Adipocyte (in vitro differentiated cells): Measurements from ENCODE around the gene PTPRN2.

Experiments
- DNase-seq: peaks from one replicate; pipeline ENCODE4 v3.0.0-alpha.2; 2015; ENCODE audit warnings: low read depth
- H3K27me3 ChIP-seq: replicated peaks from 2 replicates; pipeline ENCODE4 v1.7.0; 2013; ENCODE audit warnings: mild to moderate bottlenecking, low read length, moderate library complexity; ENCODE audit not compliant: control insufficient read depth, insufficient read depth
- H3K36me3 ChIP-seq: 2 replicates; pipeline ENCODE4 v1.7.0; 2013; ENCODE audit warnings: low read length, mild to moderate bottlenecking, moderate library complexity; ENCODE audit not compliant: control insufficient read depth, insufficient read depth, severe bottlenecking
- H3K4me1 ChIP-seq: 2 replicates; pipeline ENCODE4 v1.7.0; 2013; ENCODE audit warnings: mild to moderate bottlenecking, low read length, moderate library complexity; ENCODE audit not compliant: control insufficient read depth, insufficient read depth
- H3K4me3 ChIP-seq: 2 replicates; pipeline ENCODE4 v1.7.0; 2013; ENCODE audit warnings: mild to moderate bottlenecking, low read length, moderate library complexity
- H3K9ac ChIP-seq: 2 replicates; pipeline ENCODE4 v1.7.0; 2013; ENCODE audit warnings: mild to moderate bottlenecking, low read length, moderate library complexity
- H3K9me3 ChIP-seq: 2 replicates; pipeline ENCODE4 v1.7.0; 2013; ENCODE audit warnings: mild to moderate bottlenecking, low read length, moderate library complexity; ENCODE audit not compliant: control insufficient read depth

PTPRN2 gene

DNA sequence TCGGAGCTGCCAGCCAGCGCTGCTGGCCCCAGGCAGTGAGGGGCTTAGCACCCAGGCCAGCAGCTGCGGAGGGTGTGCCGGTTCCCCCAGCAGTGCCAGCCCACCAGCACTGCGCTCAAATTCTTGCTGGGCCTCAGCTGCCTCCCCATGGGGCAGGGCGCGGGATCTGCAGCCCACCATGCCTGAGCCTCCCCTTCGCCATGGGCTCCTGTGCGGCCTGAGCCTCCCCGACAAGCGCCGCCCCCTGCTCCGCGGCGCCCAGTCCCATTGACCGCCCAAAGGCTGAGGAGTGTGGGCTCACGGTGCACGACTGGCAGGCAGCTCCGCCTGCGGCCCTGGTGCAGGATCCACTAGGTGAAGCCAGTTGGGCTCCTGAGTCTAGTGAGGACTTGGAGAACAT lies 525.0 kb downstream of the PTPRN2 start:
- no peak for DNase-seq
- H3K9ac ChIP-seq: no peak overlapping the region
- no peaks in the 10 kb centered on the region for H3K9me3 ChIP-seq
- no peaks in the 10 kb centered on the region for H3K36me3 ChIP-seq
- H3K4me3 ChIP-seq: no peak overlapping the region
- no peaks in the 10 kb centered on the region for H3K4me1 ChIP-seq
- no peaks in the 10 kb centered on the region for H3K27me3 ChIP-seq

DNA sequence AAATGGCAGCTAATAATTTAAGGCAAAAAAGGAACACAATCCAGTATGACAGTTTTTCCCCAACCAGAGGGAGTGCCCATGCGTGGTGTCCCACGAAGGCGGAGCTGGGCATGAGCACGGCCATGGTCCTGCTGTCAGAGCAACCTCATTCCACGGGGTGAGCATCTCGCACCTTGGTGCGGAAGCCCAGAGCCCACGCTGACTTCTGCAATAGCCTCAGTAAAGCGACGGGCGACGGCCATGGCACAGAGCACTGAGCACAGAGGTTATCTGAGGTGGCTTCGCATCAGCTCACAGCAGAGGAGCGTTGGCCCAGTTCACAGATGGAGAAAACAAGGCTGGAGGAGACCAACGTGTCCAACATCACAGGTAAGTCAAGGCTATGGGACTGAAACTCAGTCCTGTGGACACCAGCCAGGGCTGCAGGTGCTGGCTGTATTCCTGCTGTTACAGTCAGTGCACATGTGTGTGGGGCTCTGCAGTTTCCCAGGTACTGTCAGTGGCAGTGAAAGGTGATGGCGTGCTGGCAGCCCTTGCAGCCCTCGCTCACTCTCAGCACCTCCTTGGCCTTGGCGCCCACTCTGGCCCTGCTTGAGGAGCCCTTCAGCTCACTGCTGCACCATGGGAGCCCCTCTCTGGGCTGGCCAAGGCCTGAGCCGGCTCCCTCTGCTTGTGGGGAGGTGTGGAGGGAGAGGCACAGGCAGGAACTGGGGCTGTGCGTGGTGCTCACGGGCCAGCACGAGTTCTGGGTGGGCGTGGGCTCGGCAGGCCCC lies 525.6 kb downstream of the PTPRN2 start:
- Histone ChIP-seq H3K36me3 (no peaks in the 10 kb centered on the region), H3K27me3 (no peaks in the 10 kb centered on the region), H3K9ac (no peak overlapping the region), H3K9me3 (no peaks in the 10 kb centered on the region), H3K4me1 (no peaks in the 10 kb centered on the region), H3K4me3 (no peak overlapping the region)
- DNase-seq: no peak

DNA sequence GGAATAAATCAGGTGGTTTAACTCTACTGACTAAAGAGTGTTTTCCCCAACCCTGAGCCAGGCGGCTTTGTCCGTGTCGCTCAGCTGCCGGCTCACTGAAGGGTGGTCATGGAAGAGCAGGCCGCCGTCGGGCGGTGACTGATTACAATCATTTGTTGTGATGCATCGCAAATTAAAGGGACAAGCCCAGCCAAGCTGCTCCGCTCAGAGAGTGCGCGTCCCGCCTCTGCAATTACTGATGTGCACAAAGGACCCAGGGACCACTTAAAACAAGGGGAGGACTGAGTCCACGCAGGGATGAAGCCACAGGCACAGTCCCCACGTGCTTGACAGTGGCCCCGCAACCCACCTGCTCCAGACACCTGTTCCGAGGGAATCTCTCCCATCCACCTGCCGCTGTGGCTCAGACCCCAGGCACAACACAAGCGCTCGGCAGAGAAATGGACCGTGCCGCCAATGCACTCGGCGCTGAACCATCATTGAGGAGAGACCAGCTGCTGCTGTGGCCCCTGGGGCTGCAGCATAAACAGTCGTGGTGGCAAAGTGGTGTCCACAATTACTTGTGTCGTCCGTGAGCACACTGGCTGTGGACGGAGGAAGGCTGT lies 526.5 kb downstream of the PTPRN2 start:
- Histone ChIP-seq H3K4me1 (no peaks in the 10 kb centered on the region), H3K9ac (no peak overlapping the region), H3K4me3 (no peak overlapping the region), H3K9me3 (no peaks in the 10 kb centered on the region), H3K36me3 (no peaks in the 10 kb centered on the region), H3K27me3 (no peaks in the 10 kb centered on the region)
- DNase-seq: no peak

DNA sequence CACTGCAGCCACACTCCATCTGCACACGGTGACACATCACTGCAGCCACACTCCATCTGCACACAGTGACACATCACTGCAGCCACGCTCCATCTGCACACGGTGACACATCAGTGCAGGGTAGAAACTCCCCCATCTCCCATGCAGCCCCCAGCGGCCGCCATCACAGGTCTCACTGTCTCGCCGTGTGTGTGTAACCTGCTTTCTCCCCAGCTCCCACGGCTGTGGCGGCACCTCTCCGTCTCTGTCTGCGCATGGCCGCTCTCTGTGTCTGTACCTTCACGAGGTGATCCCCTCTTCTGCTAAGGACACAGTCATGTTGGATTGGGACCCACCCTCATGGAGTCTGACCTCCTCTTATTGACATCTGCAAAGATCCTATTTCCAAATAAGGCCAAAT lies 527.4 kb downstream of the PTPRN2 start:
- Histone ChIP-seq H3K4me3 (no peak overlapping the region), H3K9me3 (no peaks in the 10 kb centered on the region), H3K36me3 (no peaks in the 10 kb centered on the region), H3K4me1 (no peaks in the 10 kb centered on the region), H3K27me3 (no peaks in the 10 kb centered on the region), H3K9ac (no peak overlapping the region)
- no peak for DNase-seq

DNA sequence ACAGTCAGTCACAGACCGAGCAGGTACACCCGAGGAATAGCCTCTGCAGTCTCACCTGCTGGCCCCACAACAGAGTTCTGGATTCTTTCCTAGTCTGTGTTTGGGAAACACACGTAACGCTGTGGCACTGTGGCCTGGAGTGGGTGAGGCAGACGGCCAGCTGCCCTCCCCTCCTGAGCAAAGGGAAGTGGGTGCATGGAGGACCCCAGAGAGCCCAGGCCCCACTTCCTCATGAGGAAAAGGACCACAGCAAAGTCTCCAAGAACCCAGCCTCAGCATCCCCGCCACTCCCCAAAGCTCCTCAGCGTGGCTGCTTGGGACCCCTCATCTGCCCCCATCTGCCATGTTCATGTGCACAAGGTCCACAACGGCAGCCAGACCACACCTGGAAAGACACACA lies 530.2 kb downstream of the PTPRN2 start:
- DNase-seq: no peak
- Histone ChIP-seq H3K9ac (no peak overlapping the region), H3K4me1 (no peaks in the 10 kb centered on the region), H3K9me3 (no peaks in the 10 kb centered on the region), H3K4me3 (no peak overlapping the region), H3K27me3 (no peaks in the 10 kb centered on the region), H3K36me3 (no peaks in the 10 kb centered on the region)

DNA sequence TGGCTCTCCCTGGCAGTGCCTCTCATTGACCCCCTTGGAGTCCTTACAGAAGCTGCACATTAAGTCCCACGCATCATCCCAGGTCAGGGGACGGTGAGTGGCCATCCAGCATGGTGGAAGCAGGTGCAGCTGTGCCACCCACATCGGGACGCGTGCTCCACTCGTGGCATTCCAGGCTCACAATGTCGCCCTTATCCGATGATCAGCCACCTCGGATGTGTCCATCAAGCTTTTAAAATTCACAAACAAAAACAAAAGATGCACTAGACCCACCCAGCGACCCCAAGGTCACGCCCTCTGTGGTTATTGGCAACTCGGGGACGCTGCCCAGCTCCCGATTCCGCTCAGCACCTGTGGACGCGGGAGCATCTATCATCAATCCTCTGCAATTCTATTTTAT lies 530.9 kb downstream of the PTPRN2 start:
- Histone ChIP-seq H3K9ac (no peak overlapping the region), H3K27me3 (no peaks in the 10 kb centered on the region), H3K4me3 (no peak overlapping the region), H3K4me1 (no peaks in the 10 kb centered on the region), H3K36me3 (no peaks in the 10 kb centered on the region), H3K9me3 (no peaks in the 10 kb centered on the region)
- no peak for DNase-seq

DNA sequence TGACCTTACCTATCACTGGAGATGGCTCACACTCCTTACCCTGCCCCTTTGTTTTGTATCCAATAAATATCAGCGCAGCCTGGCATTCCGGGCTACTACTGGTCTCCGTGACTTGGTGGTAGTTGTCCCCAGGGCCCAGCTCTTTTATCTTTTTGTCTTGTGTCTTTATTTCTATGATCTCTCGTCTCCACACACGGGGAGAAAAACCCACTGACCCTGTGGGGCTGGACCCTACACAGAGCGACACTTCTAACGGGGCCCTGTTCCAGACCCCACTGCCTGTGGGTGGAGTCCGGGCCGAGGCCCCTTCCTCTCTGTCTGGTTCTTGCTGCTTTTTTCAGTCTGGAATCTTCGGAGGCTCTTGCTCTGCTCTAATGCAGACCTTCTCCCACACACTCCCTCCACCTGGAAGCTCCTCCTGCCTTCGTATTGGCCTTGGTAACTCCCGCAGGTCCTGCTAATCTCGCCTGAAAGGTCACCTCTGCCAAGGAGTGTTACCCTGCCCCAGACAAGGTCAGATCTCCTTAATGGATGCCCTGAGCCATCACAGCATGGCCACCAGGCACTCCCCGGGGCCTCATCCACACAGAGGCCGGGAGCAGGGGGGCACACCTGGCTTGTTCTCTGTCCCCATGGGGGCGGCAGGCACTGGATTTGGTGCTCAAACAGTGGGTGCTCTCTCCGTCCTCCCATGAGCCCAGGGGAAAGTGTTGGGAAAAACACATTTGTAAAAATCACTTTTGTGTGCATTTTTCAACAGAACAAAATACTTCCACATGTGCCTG lies 531.7 kb downstream of the PTPRN2 start:
- H3K4me3 ChIP-seq: no peak overlapping the region
- H3K27me3 ChIP-seq: no peaks in the 10 kb centered on the region
- no peaks in the 10 kb centered on the region for H3K9me3 ChIP-seq
- no peaks in the 10 kb centered on the region for H3K4me1 ChIP-seq
- no peaks in the 10 kb centered on the region for H3K36me3 ChIP-seq
- no peak for DNase-seq
- no peak overlapping the region for H3K9ac ChIP-seq

DNA sequence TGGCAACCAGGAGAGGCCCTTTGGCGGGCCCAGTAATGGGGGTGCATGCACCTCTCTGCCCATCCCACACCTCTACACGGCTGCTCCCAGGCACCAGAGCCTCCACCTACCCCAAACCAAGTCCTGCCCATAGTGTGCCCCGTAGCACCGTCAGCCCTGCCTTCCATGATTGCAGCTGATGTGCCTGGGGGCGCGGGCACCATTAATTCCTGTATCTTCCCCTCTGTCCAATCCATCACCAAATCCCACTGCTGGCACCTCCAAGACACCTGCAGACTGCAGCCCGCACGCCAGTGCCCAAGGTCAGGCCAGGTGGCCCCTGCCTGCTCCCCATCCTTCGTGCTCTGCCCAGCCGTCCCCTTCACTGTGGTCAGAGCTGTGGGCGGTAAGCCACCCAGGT lies 533.0 kb downstream of the PTPRN2 start:
- no peak overlapping the region for H3K4me3 ChIP-seq
- H3K36me3 ChIP-seq: no peaks in the 10 kb centered on the region
- H3K9me3 ChIP-seq: no peaks in the 10 kb centered on the region
- H3K27me3 ChIP-seq: no peaks in the 10 kb centered on the region
- DNase-seq: no peak
- H3K4me1 ChIP-seq: no peaks in the 10 kb centered on the region
- H3K9ac ChIP-seq: no peak overlapping the region

DNA sequence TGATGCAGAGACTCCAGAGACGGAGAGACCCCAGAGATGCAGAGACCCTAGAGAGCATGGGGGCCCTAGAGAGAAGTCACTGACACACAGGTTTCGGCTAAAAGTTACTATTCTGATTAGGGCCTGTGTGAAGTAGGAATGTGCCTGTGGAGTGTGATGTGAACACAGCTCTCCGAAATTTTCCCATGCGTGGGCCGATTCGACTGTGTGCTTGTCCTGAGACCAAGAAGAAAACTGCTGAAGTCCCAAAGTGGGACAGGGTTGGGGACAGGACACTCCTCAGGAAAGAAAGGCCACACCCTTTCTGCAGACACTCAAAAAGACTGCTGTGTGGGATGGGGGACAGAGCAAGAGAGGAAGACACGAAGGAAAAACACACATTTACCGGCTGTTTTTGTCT lies 533.5 kb downstream of the PTPRN2 start:
- Histone ChIP-seq H3K36me3 (no peaks in the 10 kb centered on the region), H3K4me1 (no peaks in the 10 kb centered on the region), H3K9ac (no peak overlapping the region), H3K4me3 (no peak overlapping the region), H3K9me3 (no peaks in the 10 kb centered on the region), H3K27me3 (no peaks in the 10 kb centered on the region)
- no peak for DNase-seq

DNA sequence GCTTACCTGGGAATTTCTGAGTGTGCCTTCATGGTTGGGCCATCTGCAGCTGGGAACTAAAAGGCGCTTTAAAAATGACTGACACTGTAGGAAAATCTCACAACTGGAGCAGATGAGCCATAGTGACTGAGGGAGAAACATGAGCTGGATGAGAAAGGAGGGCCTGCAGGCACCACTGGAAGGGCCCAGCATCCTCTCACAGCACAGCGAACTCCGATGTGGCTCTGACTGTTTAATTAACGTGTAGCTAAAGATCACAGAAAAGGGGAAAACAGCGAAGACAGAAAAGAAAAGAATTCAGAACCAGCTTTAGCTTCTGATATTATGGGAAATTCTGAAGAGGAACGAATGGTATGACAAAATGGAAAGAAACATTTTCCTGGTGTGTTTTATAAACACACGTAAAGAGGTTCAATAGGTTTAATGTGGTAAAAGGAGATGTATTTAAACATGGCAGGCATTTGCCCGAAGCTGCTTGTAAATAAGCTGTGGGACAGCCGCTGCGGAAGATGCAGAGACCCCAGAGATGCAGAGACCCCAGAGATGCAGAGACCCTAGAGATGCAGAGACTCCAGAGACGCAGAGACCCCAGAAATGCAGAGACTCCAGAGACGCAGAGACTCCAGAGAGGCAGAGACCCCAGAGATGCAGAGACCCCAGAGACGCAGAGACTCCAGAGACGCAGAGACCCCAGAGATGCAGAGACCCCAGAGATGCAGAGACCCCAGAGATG lies 534.3 kb downstream of the PTPRN2 start:
- Histone ChIP-seq H3K4me3 (no peak overlapping the region), H3K9me3 (no peaks in the 10 kb centered on the region), H3K4me1 (no peaks in the 10 kb centered on the region), H3K9ac (no peak overlapping the region), H3K27me3 (no peaks in the 10 kb centered on the region), H3K36me3 (no peaks in the 10 kb centered on the region)
- no peak for DNase-seq
